GM18951 (cell line): ENCODE results near the gene TMEM263.

Experiments used
- POLR2A ChIP-seq: IDR thresholded peaks from 4 replicates; pipeline ENCODE4 v1.6.1; 2011; ENCODE audit warnings: mild to moderate bottlenecking; ENCODE audit not compliant: insufficient read length, insufficient read depth; ENCODE audit errors: extremely low read depth
- in situ Hi-C: fragments of 300-500 bp; cut with MboI; formaldehyde crosslinking; loops from one replicate; pipeline ENCODE4 v1.12.0; 2022; ENCODE audit warnings: low sequenced_read_pairs, mixed read lengths, inconsistent platforms; ENCODE audit not compliant: unreplicated experiment

The TMEM263 gene

GRCh38 chr12:106924268-106924861, 31.3 kb upstream of the TMEM263 start:
- TF ChIP-seq POLR2A: no peak
- in situ Hi-C loops: no loop called here

GRCh38 chr12:106926657-106927056, 29.1 kb upstream of the TMEM263 start:
- in situ Hi-C loops: no loop called here
- no peak for TF ChIP-seq POLR2A

GRCh38 chr12:106934277-106934676, 21.4 kb upstream of the TMEM263 start:
- TF ChIP-seq POLR2A: no peak
- in situ Hi-C loops: no loop called here

- TF ChIP-seq POLR2A: no peak
- in situ Hi-C loops: no loop called here
These were observed 14.1 kb upstream of the TMEM263 start for GRCh38 chr12:106941481-106942156.

GRCh38 chr12:106942775-106943174, 12.9 kb upstream of the TMEM263 start:
- in situ Hi-C loops: no loop called here
- TF ChIP-seq POLR2A: no peak

DNA sequence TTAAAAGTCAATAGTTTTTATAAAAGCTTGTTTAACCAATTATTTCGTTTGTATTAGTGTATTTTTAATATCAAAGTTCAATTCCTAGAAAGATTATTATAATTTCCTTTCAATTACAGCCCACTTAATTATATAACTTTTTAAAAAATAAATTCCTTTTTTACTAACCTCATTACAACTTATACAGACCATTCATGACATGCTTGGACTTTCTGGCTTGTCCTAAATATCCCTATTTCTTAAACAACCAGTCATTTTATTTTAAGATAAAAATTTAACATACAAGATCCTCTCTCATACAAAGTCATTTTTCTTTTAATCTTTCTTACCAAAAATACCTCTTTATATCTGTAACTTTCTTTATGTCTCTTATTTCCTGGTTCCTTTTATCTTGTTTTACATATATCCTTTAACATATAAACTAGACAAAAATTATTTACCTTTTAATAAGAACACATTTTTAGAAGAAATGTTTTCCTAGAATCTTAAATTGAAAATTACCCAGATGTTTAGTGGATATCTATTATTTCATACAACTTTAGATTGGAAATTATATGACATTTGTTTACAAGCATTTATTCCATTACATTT, 10.4 kb upstream of the TMEM263 start:
- in situ Hi-C loops: no loop called here
- no peak for TF ChIP-seq POLR2A

GRCh38 chr12:106947461-106947860, 8.2 kb upstream of the TMEM263 start:
- TF ChIP-seq POLR2A: no peak
- in situ Hi-C loops: no loop called here

GRCh38 chr12:106950591-106950990, 5.1 kb upstream of the TMEM263 start:
- TF ChIP-seq POLR2A: no peak
- in situ Hi-C loops: no loop called here

DNA sequence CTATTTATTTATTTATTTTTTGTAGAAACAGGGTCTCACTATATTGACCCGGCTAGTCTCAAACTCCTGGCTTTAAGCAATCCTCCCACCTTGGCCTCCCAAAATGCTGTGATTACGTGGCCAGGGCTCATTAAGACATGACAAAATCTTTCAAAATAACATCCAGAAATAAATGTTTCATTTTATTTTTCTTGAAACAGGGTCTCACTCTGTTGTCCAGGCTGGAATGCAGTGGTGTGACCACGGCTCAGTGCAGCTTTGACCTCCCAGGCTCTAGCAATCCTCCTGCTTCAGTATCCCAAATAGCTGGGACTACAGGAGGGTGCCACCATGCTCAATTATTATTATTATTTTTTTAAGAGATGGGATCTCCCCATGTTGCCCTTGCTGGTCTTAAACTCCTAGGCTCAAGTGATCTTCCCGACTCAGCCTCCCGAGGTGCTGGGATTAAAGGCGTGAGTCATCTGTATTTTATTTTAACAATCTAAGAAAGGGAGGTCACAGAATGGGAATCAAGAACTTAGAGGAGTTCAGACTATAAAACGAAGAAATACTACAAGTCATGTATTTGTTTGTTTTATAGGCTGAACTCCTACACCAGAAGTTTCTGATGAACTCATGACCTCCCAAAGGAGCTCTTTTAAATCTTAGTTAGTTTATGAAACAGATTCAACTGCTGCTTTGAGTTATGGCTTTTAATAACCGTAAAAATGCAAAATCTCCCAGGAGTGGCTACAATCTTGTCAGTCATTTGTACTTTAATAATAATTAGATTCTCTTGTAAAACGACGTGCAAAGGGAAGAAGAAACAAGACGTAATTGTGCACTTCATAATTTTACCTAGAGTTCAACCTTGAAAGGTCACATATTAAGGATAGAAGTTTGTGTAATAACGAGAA, 2.1 kb upstream of the TMEM263 start:
- no peak for TF ChIP-seq POLR2A
- in situ Hi-C loops: no loop called here

DNA sequence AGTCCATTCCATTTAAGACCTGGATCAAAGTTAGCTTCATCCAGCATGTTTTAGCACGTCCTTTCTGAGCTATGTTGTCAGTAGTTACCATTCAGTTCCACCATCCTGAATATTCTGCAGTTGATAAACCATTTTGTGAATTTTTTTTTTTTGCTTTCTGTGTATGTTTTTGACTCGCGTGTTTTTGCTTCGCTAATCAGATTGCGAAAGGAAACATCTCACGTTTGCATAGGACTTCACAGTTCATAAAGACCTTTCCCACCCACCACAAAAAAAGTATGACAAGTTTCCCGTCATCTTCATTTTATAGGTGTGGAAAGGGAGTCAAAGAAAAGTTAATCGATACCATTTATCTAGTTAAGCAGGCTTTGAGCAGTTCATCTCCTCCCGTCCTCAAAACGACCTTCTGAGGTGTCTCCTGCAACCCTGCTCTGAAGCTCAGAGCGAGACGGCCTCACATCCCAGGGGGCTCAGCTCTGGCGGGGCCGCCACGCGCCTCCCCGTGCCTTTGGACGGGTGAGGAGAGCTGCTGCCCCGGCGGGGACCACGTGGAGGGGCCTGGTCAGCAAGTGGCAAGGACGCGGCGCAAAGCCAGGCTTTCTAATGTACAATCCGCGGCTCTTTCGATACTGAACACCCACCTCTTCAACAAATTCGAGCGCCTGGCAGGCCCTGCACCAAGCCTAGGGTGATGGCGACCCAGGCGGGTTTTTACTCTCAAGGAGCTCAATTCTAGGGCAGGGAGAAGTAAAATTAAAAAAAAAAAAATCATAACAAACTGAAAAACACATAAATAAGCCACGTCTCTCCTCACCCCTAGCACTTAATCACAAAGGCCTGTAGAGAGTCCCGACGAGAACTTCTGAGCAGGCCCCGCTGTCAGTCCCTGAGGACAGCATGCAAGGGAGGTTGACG, 988 bp upstream of the TMEM263 start:
- in situ Hi-C loops: no loop called here
- no peak for TF ChIP-seq POLR2A

GRCh38 chr12:106956048-106956578, 406 bp downstream of the TMEM263 start:
- TF ChIP-seq POLR2A: no peak
- in situ Hi-C loops: no loop called here

DNA sequence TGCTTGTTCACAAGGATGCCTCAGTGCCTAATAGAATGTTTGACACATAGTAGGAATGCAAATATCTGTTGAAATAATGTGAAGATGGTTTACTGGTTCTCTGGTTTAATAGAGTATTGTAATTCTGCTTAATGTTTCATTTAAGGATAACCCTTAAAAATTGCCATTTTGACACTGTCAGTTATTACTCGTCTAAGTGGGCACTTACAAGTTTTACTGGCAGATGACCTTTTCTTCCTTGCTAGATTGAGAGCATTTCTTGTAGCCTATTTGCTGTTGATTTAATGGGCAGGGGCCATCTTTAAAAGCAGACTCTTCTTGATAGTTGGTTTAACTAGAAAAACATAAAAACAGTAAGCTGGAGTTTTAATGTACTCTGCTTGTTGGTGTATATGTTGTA, 1.9 kb downstream of the TMEM263 start:
- no peak for TF ChIP-seq POLR2A
- in situ Hi-C loops: no loop called here
